HG03354 (cell line): ENCODE measurements around the gene CHN2.
"Not testable (repeated sequence)": the region's sequence is repeated elsewhere in the genome, so short reads cannot be mapped to it uniquely, and the experiment has no call there.

Experiments
- ATAC-seq: cut with Tn5 transposase; IDR thresholded peaks from one replicate; pipeline ENCODE4 v1.9.1; 2021; ENCODE audit warnings: mild to moderate bottlenecking; ENCODE audit not compliant: unreplicated experiment, poor library complexity, severe bottlenecking

CHN2 gene

DNA sequence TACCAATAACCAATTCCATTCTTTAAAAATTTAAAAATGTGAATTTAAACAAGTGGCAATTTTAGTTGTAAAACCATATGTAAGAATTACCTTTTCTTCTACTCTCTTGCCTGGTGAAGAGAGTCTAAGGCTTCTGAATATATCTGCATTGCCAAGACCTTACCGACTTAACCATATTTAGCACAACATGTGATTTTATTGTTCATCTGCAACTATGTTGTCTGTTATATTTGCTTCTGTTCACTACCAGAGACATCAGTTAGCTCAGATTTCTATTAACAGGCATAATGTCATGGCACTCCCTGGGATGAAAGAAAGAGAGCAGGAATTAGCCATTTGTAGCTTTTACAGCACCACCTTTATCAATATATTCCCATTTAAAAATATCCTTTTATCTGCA, 55.3 kb downstream of the CHN2 start:
- no peak for ATAC-seq

DNA sequence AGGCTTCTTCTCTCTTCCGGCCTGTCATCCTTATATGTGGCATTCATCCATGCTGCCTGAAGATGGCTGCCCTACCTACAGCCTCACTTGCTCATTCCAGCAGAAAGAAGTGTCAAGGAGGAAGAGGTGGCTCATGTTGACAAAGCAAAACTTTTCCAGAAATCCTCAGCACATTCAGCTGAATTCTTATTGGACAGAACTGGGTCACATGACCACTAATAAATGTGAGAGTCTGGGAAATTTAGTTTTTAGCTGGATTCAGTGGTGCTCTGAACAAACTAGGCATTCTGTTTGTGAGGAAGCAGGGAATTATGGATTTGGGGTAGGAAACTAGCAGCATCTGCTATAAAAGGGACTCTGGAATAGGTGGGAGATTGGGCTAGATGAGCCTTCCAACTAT, 58.6 kb downstream of the CHN2 start:
- ATAC-seq = no peak

DNA sequence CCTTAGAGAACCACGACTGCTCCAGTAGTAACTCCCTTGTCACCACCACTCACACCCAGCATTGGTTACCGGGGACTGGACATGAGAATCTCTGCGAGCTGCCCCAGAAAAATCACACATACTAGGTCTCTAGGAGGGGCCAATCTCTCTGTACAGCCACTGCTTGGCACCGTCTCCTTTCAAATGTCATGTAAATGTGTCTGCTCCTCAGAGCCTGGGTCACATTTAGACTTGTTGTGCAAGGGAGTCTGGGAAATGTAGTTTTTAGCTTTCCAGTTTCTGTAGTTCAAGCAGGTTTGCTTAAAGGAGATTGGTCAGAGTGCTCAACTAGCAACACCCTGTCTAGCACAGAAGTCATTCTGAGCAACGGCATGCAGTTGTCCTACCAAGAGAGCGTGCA, 60.0 kb downstream of the CHN2 start:
- no peak for ATAC-seq

DNA sequence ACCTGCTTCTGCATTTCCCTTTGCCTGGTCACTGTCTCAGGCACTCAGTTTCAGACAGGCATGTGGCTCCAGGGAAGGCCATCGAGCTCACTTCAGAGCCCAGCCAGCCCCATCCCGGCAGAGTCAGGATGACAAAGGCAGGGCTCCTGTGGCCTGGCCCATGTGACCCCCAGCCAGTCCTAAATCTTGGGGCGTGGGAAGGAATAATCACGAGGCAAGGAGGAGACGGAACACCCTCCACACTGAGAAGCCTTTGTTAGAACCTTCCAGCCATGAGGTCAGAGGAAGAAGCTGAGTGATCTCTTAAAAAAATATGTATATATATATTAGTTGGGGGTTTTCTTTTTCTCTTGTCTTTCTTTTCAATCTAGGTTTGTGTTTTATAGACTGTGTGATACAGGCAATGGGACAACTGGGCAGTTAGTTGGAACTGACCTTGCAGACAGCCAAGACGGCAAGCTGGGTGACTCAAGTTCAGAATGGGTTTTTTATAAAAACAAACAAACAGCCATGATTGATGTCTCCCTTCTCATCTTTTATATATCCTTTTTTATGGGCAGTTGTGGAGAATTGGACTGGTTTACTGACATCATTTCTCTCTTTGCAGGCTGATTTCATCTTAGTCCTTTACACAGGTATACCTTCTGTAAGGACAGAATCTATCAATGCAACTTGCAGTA, 60.8 kb downstream of the CHN2 start:
- ATAC-seq = no peak

DNA sequence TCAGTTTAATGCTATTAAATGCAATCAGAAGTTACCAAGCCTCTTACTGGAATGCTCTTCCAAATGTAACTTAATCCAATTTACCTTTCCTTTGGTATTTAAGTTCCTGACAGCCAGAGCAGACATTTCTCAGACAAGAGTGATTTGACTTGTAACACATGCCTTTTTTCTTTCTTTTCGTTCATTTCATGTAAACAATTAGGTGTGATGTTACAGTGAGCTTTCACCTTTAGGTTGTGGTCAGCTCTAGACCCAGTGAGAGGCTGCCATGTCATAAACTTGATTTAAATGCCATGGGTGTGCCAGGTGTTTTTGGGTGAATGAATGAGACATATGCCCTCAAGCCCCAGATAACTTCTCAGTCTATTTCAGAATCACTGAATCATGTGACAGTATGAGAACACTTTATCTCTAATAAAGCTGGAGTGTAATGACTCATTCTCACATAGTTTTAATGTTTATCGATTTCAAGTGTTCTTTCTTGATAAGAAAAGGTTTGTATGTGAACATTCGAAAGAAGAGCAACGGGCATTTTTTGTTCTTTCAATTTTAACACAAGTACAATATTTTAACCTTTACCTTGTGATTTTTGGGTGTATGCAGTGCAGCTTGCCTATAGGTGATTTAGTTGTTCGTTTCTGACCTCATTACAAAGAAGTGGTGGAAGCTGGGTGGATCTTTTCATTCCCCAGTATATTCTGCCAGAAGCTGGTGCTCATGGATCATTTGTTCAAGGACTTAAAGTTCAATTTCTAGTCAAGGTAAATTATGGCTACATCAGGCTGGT, 61.5 kb downstream of the CHN2 start:
- no peak for ATAC-seq

DNA sequence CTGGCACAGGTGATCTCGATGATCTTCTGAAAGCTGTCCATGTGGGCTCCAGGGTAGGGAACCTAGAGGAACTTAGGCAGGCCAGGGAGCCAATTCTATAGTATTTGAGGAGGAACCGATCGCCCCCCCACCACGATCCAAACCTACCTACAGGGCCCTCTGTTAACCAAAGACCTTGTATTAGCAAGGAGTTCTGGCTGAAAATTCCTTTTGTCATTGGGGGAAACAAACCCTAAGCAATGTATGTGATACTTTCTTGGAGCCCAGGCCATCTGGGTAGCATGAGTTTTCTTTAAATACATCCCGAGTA, 62.1 kb downstream of the CHN2 start:
- ATAC-seq = no peak

DNA sequence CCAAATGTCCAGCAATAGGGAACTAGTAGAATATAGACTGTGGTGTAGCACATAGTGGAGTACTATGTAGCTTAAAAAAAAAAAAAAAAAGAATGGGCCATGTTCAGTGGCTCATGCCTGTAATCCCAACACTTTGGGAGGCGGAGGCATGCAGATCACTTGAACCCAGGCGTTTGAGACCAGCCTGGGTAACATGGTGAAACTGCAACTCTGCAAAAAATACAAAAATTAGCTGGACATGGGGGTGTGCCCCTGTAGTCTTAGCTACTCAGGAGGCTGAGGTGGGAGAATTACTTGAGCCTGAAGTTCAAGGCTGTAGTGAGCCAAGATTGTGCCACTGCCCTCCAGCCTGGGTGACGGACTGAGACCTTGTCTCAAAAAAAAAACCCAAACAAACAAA, 64.4 kb downstream of the CHN2 start:
- ATAC-seq = no peak

DNA sequence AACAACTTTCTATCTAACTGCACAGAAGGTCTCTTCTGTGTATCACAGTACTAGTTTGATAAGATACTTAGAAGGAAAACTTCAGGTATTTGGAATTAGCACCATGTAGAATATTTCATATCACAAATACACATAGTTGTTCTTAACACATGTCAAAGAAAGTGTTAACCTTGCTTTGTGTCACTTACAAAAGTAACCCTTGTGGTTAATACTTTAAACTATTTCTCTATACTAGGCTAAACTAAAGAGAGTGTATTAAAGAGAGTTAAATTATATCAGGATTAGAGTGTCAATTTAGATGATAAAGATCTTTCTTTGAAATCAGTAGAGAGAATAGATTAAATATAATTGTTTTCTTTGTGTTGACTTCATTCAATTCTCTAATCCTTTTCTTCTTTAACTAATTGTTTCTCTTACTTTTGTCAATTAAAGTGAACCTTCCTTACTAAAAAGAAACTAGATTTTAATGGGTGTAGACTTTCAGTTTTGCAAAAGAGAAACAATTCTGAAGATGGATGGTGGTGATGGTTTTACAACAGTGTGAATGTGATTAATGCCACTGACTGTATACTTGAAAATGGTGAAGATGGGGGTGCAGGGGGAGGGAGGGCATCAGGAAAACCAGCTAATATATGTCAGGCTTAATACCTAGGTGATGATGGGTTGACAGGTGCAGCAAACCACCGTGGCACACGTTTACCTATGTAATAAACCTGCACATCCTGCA, 67.8 kb downstream of the CHN2 start:
- ATAC-seq = no peak

DNA sequence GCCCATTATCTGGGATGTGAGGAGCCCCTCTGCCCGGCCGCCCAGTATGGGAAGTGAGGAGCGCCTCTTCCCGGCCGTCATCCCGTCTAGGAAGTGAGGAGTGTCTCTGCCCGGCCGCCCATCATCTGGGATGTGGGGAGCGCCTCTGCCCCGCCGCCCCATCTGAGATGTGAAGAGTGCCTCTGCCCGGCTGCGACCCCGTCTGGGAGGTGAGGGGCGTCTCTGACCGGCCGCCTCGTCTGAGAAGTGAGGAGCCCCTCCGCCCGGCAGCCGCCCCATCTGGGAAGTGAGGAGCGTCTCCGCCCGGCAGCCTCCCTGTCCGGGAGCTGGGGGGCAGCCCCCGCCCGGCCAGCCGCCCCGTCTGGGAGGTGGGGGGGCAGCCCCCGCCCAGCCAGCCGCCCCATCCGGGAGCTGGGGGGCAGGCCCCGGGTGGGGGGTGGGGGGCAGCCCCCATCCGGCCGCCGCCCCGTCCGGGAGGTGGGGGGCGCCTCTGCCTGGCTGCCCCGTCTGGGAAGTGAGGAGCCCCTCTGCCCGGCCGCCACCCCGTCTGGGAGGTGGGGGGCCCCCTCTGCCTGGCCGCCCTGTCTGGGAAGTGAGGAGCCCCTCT, 69.1 kb downstream of the CHN2 start:
- not testable (repeated sequence) for ATAC-seq

DNA sequence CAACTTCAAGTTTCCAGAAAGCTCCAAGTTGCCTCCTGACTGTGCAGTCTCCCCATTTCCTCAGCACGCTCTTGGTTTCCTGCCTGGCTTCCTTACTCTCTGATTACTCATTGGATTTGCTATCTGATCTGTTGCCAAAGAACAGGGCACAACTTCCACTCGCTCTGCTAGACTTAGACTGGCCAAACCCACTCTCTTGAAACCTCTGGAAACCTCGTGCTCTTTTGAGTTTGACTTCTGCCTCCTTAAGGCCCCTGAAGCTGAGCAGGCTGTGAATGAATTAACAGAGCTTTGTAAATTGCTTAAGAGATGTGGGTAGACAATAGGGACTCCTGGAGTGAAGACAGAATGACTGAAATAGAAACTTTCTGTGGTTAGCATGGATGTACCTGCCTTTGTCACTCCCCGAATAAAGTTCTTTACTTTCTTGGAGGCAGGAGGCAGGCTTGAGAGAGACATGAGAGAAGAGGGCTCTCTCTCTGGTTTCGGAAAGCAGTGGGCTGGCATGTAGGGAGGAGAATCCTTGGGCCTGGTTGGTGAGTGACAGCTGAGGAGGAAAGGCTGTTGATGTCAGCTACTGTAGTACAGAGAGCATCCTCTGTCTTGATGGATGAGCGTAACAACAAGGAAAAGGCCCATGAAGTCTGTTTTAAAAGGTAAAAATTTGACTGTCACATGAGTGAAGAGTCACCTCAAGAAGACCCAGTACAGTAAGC, 70.8 kb downstream of the CHN2 start:
- no peak for ATAC-seq

DNA sequence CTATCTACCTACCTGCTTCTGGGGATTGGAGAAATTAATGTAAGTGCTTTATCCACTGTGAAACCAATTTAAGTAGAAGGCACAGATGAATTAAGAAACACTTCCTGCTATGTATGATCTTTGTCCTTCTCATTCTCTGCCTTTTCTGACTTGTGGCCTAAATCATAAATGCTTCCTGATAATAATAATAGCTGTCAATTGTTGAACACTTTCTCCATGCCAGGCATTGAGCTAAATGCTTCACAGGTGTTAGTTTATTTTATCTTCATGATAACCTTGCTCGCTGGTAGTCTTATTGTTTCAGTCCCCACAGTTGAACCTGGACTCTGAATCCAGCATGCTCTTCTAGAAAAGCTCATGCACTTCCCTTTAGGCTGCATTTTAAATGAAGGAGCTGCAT, 75.4 kb downstream of the CHN2 start:
- no peak for ATAC-seq

DNA sequence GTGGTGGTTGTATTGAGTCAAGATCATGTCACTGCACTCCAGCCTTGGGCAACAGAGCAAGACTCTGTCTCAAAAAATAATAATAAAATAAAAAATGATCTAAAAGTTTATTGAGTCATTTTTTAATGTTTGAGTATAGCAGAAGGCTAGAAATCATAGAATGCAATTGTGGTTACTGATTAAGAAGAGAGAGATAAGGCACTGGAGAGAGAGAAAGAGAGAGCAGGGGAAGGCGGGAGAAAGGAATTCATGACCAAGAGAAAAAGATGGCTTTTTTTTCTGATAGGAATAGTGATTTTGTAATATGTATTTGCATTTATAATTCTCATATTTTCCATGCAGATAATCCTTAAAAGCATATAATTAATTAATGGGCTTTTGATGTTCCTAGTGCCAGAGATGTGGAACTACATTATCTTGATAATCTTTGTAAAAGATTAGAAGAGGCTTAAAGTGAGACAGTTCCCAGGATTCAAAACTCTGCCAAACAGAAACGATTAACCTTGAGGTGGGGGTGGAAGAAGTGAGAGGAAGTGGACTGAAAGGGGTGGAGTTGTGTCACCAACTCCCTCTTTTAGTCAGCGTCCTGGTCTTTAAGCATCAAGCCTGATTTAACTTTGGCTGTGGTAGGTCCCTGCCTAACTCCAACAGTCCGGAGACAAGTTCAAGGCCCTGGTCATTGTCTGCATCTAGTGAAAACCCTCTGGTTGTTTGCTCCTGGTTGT, 76.2 kb downstream of the CHN2 start:
- ATAC-seq = no peak

DNA sequence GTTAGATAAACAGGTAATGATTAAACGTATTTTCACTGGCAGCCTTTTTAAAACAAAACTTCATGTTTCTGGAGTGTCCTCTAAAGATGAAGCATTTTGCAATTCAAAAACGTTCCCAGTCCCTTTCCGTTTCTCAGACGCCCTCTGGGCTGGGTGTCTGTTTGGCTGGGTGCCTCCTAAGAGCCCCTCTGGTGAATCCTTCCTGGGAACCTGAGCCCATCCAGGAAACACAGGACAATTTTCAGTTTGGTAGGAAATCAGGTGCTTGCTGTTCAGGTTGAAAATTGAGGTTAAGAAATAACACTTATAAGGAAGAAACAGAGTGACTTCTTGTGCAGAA, 76.7 kb downstream of the CHN2 start:
- ATAC-seq = no peak

DNA sequence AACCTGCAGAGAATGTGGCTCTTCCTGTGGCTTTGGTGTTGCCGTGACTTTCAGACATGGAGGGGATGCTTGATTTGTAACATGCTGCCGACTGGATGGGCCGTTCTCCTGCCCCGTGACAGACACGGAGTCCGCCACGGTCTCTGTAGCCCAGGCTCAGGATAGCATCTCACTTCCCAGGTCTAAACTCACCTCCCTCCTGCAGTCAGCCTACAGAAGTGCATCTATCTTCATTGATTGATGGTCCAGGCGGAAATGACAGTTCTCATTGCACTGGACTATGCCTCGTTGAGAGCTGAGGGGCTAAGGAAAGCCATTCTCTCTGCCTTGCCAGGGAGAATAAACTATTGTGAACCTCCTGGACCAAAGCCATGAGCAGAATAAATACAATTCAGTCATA, 77.5 kb downstream of the CHN2 start:
- ATAC-seq = no peak

DNA sequence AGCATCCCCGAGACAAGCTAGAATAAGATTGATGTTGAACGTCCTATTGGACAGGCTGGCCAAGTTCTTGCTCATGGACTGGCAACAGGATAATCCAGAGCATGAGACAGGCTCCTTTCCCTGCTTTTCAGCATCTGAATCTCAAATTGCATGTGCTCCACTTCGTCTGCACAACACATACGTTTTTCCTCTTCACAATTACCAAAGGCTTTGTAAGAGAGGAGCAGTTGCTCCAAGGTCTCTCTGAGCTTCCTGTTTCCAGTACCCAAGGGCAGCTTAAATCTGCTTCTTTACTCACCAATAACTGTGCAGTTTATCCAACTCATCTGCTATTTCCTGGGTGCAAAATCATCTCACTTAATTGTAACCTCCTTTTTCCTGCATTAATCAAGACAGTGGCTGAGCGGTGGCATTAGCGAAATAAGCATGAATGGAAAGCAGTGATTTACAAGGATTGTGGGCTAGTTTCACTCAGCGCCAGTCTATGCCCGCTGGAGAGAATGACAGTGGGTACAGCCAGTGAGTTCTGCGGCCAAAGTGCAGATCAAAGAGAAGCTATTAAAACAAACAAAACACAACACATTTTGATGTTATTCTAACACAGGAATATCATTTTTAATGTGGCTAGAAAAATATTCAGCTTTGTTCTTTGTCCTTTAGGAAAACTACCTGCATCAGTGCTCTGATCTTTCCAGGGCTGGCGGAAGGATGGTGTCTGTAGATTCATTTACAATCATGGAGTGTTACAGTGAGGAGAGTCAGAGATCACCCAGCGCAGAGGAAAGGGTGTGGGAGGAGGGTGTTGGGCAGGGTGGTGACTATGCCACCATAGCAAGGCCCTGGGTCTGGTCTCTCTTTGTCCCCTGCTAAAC, 79.8 kb downstream of the CHN2 start:
- no peak for ATAC-seq

DNA sequence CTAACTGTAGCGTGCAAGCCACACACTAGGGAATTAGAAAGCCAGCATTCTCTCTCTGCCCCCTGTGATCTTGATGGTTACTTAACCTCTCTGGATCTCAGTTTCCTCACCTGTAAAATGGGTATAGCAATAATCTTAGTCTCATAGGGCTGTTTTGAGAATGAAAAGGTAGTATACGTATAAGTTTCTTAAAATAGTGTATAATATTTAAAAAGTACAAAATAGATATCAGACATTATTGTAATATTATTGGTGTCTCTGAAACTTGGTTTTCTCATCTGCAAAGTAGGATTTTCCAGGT, 80.4 kb downstream of the CHN2 start:
- ATAC-seq = no peak

DNA sequence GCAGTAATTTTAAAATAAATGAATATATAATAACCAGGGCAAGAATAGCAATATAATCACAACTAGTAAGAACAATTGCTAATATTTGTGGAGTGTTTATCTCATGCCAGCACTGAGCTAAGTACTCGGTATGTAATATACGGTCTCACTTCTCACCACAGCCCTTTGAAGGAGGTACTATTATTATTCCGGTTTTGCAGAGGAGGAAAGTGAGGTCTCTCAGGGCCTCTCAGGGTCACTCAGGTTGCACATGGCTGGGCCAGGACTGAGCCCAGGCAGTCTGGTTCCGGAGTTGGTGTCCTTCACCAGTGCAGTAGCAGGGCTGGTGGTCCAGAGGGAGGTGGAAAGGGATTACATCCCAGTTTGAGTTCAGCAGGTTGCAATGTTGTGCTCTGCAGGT, 80.9 kb downstream of the CHN2 start:
- ATAC-seq = no peak

DNA sequence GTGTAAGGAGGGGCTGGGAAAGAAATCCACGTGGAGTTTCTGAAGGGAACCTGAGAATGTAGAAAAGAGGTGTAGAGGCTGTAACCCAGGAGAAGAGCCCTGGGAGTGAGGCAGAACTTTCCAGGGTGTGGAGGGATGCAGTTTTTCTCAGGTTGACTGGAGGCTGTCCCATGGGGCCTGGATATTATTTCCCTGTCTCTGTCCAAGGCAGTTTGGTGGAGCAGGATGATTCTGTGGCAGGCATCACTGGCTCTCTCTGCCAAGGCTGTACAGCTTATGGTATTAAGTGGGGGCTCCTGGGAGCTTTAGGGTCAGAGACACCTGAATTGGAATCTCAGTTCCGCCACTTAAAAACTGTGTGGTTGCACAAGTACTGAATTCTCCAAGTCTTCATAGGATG, 81.6 kb downstream of the CHN2 start:
- no peak for ATAC-seq

DNA sequence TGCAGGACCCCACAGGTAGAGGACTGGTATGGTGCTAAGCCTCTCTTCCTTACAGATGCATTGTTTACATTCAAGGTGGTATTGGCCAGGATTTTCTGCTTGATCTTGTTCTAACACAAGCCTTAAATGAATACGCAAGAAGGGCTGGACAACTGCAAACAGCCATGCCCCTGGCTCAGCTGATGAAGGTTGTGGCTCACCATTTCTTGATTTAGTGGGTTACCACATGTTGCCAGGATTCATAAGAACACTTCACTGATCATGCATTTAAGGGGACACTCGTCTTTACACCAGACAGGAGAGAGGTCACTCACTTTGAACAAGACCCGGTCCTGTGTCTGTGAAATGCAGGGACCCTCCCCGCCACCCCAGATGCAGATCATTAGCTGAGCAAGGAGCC, 82.2 kb downstream of the CHN2 start:
- no peak for ATAC-seq
